Fibroblast of villous mesenchyme (primary cell): ENCODE data around the gene TRIM27. TPM values are rescaled to one million over a fixed set of nuclear protein-coding genes. Genes with fewer than 3 reads are reported as not detected.
"Not testable (repeated sequence)": the region's sequence is repeated elsewhere in the genome, so short reads cannot be mapped to it uniquely, and the experiment has no call there.

Source experiments
- DNase-seq: peaks from one replicate; pipeline ENCODE4 v3.0.0-alpha.2; 2010; ENCODE audit warnings: low read depth
- H3K4me3 ChIP-seq: 2 replicates; pipeline ENCODE4 v1.5.1; 2011; ENCODE audit warnings: low read depth, mild to moderate bottlenecking, low read length
- CTCF ChIP-seq: IDR thresholded peaks from 2 replicates; pipeline ENCODE4 v1.5.1; 2012; ENCODE audit warnings: low read depth, mild to moderate bottlenecking, low read length; ENCODE audit not compliant: insufficient read depth
- small RNA-seq: library from RNA; depleted of rRNA; stranded (forward); fragments of <200 nt; gene quantifications from one replicate; pipeline ENCODE3, GENCODE V24; 2012
- total RNA-seq: library from RNA; depleted of rRNA; stranded (reverse); fragments of >200 nt; gene quantifications from 2 replicates; pipeline ENCODE4 v1.2.3, GENCODE V29; 2012

Gene TRIM27
- total RNA-seq, 1 donor, result 76.9 TPM

GRCh38 chr6:28858963-28859362, 64.8 kb downstream of the TRIM27 start:
- H3K4me3 ChIP-seq, result no peak overlapping the region
- no peak for TF ChIP-seq CTCF
- no peak for DNase-seq

GRCh38 chr6:28856620-28857005, 67.2 kb downstream of the TRIM27 start:
- H3K4me3 ChIP-seq, result no peak overlapping the region
- no peak for TF ChIP-seq CTCF
- no peak for DNase-seq

DNA sequence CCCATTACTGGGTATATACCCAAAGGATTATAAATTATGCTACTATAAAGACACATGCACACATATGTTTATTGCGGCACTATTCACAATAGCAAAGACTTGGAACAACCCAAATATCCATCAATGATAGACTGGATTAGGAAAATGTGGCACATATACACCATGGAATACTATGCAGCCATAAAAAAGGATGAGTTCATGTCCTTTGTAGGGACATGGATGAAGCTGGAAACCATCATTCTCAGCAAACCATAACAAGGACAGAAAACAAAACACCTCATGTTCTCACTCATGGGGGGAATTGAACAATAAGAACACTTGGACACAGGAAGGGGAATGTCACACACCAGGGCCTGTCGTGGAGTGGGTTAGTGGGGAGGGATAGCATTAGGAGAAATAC, 69.4 kb downstream of the TRIM27 start:
- H3K4me3 ChIP-seq, DNase-seq: not testable (repeated sequence)

Small RNA genes lying within 50 kb of the gene (small RNA-seq; reads per million reads assigned to genes)
- not detected for gene RNU6-930P

Other genes with a start within 250 kb of the TRIM27 start
- 0.43 and 0.97 TPM in 2 replicates for gene ZNF311, start 81.3 kb upstream of the TRIM27 start, total RNA-seq
- not detected in 2 replicates for gene OR2W1, start 121.2 kb upstream of the TRIM27 start, total RNA-seq
- gene OR2B3, start 163.3 kb upstream of the TRIM27 start, total RNA-seq, result not detected in 2 replicates
- gene OR2J1, start 175.5 kb upstream of the TRIM27 start, total RNA-seq, result not detected in 2 replicates
- under 0.01 TPM in 1 of 2 replicates, not detected in the other for gene OR2J3, start 184.1 kb upstream of the TRIM27 start, total RNA-seq
- gene OR2J2, start 246.9 kb upstream of the TRIM27 start, total RNA-seq, result not detected in 2 replicates